ENCODE results near the gene GTF3C4.

GRCh38 chr9:132679946-132680625 lies 9.8 kb downstream of the GTF3C4 start:
- no peak for TF ChIP-seq REST (IDR thresholded peaks at IDR 0.05; ENCODE audit: borderline replicate concordance)
- no peak for TF ChIP-seq CTCF (IDR thresholded peaks at IDR 0.05; ENCODE audit: poor library complexity, severe bottlenecking)
- TF ChIP-seq RAD21 (conservative IDR thresholded peaks at IDR 0.05): no peak
- no peak for TF ChIP-seq POLR2AphosphoS5 (IDR thresholded peaks at IDR 0.05)
- no peak for TF ChIP-seq MXI1 (conservative IDR thresholded peaks at IDR 0.05; ENCODE audit: poor library complexity, severe bottlenecking)
- no peak for TF ChIP-seq EP300 (conservative IDR thresholded peaks at IDR 0.05; ENCODE audit: poor library complexity, severe bottlenecking)
